ENCODE data around the gene LHX4.

- TF ChIP-seq CTCF (IDR thresholded peaks at IDR 0.05; ENCODE audit: low read depth, low read length, poor library complexity, severe bottlenecking) (no peak), EZH2phosphoT487 (IDR thresholded peaks at IDR 0.05; ENCODE audit: borderline replicate concordance, low read length) (no peak)
These were observed 28.4 kb upstream of the LHX4 start for GRCh38 chr1:180201451-180202200.

Measured in DOHH2 (cell line).